SK-N-SH (cell line): ENCODE data around the gene SYT13.

ENCODE experiments used
- REST ChIP-seq: IDR thresholded peaks from 2 replicates; pipeline ENCODE4 v1.6.1; 2012; ENCODE audit warnings: mild to moderate bottlenecking, low read depth, low read length, moderate library complexity
- SIN3A ChIP-seq: IDR thresholded peaks from 2 replicates; pipeline ENCODE4 v1.6.1; 2012; ENCODE audit warnings: low read depth, mild to moderate bottlenecking, low read length, moderate library complexity, borderline replicate concordance
- USF2 ChIP-seq: fragments of 150-350 bp; IDR thresholded peaks from 2 replicates; pipeline ENCODE4 v1.6.1; 2017; ENCODE audit warnings: antibody characterized with exemption, low read length, low read depth, borderline replicate concordance

- TF ChIP-seq USF2 (no peak), REST (no peak), SIN3A (no peak)
Measured at GRCh38 chr11:45328726-45329125, 42.6 kb upstream of the SYT13 start.
